NT2/D1 (cell line): ENCODE results near the gene VMAC.

Experiments used
- SUZ12 ChIP-seq: IDR thresholded peaks from 2 replicates; pipeline ENCODE4 v1.6.1; 2011; ENCODE audit not compliant: insufficient read length, insufficient read depth; ENCODE audit errors: extremely low read depth
- YY1 ChIP-seq: IDR thresholded peaks from 2 replicates; pipeline ENCODE4 v1.6.1; 2011; ENCODE audit not compliant: insufficient read length, insufficient read depth
- ZNF274 ChIP-seq: IDR thresholded peaks from 2 replicates; pipeline ENCODE4 v1.6.1; 2011; ENCODE audit warnings: mild to moderate bottlenecking, low read depth, low read length

DNA sequence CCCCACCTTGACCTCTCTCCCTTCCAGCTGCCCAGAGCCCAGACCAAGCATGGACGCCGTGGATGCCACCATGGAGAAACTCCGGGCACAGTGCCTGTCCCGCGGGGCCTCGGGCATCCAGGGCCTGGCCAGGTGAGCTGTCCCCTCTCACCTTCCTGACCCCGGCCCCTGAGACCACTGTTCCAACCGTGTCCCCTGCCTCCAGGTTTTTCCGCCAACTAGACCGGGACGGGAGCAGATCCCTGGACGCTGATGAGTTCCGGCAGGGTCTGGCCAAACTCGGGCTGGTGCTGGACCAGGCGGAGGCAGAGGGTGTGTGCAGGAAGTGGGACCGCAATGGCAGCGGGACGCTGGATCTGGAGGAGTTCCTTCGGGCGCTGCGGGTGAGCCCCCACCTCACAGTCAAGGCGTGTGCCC lies 9.7 kb downstream of the VMAC start:
- no peak for TF ChIP-seq YY1
- TF ChIP-seq ZNF274, result no peak
- no peak for TF ChIP-seq SUZ12
